22Rv1 (cell line): ENCODE measurements around the gene CNTRL.

Experiments used
- H3K27ac ChIP-seq: fragments of 450-650 bp; 2 replicates; pipeline ENCODE4 v1.5.1; 2017
- ZFX ChIP-seq: fragments of 450-650 bp; IDR thresholded peaks from 2 replicates; pipeline ENCODE4 v1.6.1; 2017; ENCODE audit warnings: antibody characterized with exemption, borderline replicate concordance
- TF ChIP-seq, protein P1 (sequence below): fragments of 450-650 bp; IDR thresholded peaks from 2 replicates; pipeline ENCODE4 v1.5.1; 2017; ENCODE audit warnings: mild to moderate bottlenecking

The CNTRL gene

DNA sequence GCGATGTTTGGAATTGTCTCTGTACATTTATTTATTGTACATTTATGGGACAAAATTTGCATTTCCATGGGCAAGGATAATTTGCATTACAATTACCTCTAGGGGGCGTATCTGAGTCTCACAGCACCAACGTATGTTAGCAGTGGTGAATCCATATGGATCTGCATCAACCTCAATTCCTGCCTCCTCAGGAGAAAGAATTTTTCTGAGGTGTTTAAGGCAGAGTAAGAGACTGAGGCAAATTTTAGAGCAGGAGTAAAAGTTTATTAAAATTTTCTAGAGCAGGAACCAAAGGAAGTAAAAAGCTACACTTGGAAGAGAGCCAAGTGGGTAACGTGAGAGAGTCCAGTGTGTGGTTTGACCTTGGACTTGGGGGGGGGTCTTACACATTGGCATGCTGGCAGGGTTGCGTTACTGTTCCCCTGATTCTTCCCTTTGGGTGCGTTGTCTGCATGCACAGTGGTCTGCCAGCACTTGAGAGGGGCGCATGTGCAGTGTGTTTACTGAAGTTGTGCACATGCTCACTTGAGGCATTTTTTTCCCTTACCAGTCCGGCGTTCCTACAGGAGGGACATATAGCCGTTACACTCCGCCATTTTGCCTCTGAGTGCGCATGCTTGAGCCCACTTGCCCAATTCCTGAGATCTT is 147.9 kb downstream of the CNTRL start:
- no peak overlapping the region for H3K27ac ChIP-seq
- TF ChIP-seq ZFX: no peak
- TF ChIP-seq, protein P1, sequence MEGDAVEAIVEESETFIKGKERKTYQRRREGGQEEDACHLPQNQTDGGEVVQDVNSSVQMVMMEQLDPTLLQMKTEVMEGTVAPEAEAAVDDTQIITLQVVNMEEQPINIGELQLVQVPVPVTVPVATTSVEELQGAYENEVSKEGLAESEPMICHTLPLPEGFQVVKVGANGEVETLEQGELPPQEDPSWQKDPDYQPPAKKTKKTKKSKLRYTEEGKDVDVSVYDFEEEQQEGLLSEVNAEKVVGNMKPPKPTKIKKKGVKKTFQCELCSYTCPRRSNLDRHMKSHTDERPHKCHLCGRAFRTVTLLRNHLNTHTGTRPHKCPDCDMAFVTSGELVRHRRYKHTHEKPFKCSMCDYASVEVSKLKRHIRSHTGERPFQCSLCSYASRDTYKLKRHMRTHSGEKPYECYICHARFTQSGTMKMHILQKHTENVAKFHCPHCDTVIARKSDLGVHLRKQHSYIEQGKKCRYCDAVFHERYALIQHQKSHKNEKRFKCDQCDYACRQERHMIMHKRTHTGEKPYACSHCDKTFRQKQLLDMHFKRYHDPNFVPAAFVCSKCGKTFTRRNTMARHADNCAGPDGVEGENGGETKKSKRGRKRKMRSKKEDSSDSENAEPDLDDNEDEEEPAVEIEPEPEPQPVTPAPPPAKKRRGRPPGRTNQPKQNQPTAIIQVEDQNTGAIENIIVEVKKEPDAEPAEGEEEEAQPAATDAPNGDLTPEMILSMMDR: peak; percentile 96

DNA sequence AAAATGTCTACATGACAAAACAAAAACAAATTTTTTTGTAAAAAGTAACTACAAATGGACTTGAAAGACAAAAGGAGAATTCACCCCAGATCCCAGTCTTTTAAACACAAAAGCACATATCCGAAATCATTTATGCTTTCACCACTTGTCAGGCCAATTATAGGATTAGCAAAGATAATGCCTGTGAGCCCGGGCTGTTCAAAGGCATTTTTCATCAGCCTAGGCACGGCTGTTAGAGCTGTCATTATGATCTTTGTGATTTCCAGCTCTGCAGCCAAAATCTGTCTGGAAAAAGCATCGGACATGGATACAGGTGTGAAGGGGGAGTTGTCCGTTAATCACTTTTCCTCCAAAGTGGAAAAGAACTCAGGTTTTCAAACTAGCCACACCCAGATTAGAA is 150.5 kb downstream of the CNTRL start:
- TF ChIP-seq, protein P1: no peak
- H3K27ac ChIP-seq: no peak overlapping the region

DNA sequence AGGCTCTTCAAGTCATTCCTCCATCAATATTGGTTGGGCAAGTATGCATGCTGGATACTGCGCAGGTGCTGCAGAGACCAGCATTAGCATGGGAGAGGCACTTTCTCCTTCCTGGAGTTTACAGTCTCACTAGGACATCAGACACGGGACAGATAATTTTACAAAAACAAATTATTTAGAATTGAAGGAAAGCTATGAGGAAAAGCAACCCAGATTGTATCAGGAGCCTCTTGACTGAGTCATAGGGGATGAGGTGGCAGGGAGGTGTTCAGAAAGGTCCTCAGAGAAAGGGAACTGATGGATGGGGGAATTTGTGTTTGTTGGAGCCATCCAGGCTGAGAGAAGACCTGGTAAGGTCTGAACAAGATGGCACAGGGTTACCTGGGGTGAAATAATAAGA is 151.4 kb downstream of the CNTRL start:
- H3K27ac ChIP-seq: no peak overlapping the region

More for the DNA sequence above, 151.4 kb downstream of the CNTRL start:
- no peak for TF ChIP-seq ZFX
- TF ChIP-seq, protein P1: no peak
